Ishikawa (cell line): ENCODE data around the gene GTPBP1.

Source experiments
- CEBPB ChIP-seq: IDR thresholded peaks from 2 replicates; pipeline ENCODE4 v1.6.1; 2012
- CREB1 ChIP-seq: IDR thresholded peaks from 2 replicates; pipeline ENCODE4 v1.6.1; 2012; ENCODE audit warnings: low read depth
- EGR1 ChIP-seq: IDR thresholded peaks from 2 replicates; pipeline ENCODE4 v1.6.1; 2012
- EP300 ChIP-seq: IDR thresholded peaks from 2 replicates; pipeline ENCODE4 v1.6.1; 2012; ENCODE audit warnings: borderline replicate concordance
- FOXM1 ChIP-seq: IDR thresholded peaks from 2 replicates; pipeline ENCODE4 v1.6.1; 2012; ENCODE audit warnings: low read depth, borderline replicate concordance
- MAX ChIP-seq: IDR thresholded peaks from 2 replicates; pipeline ENCODE4 v1.6.1; 2012
- NFIC ChIP-seq: IDR thresholded peaks from 2 replicates; pipeline ENCODE4 v1.6.1; 2012
- RAD21 ChIP-seq: IDR thresholded peaks from 2 replicates; pipeline ENCODE4 v1.6.1; 2012; ENCODE audit warnings: low read depth
- REST ChIP-seq: IDR thresholded peaks from 2 replicates; pipeline ENCODE4 v1.6.1; 2012; ENCODE audit warnings: low read depth, mild to moderate bottlenecking
- TAF1 ChIP-seq: IDR thresholded peaks from 2 replicates; pipeline ENCODE4 v1.6.1; 2012; ENCODE audit warnings: low read depth, mild to moderate bottlenecking
- TCF12 ChIP-seq: IDR thresholded peaks from 2 replicates; pipeline ENCODE4 v1.6.1; 2012; ENCODE audit warnings: low read depth
- TEAD4 ChIP-seq: IDR thresholded peaks from 2 replicates; pipeline ENCODE4 v1.6.1; 2012
- USF1 ChIP-seq: IDR thresholded peaks from 2 replicates; pipeline ENCODE4 v1.6.1; 2012
- YY1 ChIP-seq: IDR thresholded peaks from 2 replicates; pipeline ENCODE4 v1.6.1; 2012; ENCODE audit warnings: low read depth
- ZBTB7A ChIP-seq: IDR thresholded peaks from 2 replicates; pipeline ENCODE4 v1.6.1; 2012; ENCODE audit warnings: low read depth

GTPBP1 gene

GRCh38 chr22:38774496-38775166 lies 68.9 kb downstream of the GTPBP1 start:
- TF ChIP-seq CREB1 (no peak), FOXM1 (no peak), YY1 (no peak), TEAD4 (no peak), REST (no peak), TAF1 (no peak), MAX (no peak)

GRCh38 chr22:38775656-38776055 lies 69.9 kb downstream of the GTPBP1 start:
- no peak for TF ChIP-seq TCF12
- TF ChIP-seq YY1 = no peak
- TF ChIP-seq CEBPB = no peak
- TF ChIP-seq MAX = no peak
- no peak for TF ChIP-seq EP300
- no peak for TF ChIP-seq CREB1
- no peak for TF ChIP-seq RAD21
- no peak for TF ChIP-seq USF1
- TF ChIP-seq TEAD4 = no peak
- no peak for TF ChIP-seq TAF1

GRCh38 chr22:38776086-38776485 lies 70.3 kb downstream of the GTPBP1 start:
- TF ChIP-seq EGR1 = no peak
- no peak for TF ChIP-seq CEBPB

GRCh38 chr22:38777087-38777671 lies 71.4 kb downstream of the GTPBP1 start:
- TF ChIP-seq REST = no peak
- no peak for TF ChIP-seq EGR1
- no peak for TF ChIP-seq FOXM1
- no peak for TF ChIP-seq TEAD4
- no peak for TF ChIP-seq NFIC
- TF ChIP-seq CEBPB = no peak
- no peak for TF ChIP-seq TAF1
- TF ChIP-seq TCF12 = no peak
- no peak for TF ChIP-seq ZBTB7A
- TF ChIP-seq RAD21 = no peak
- no peak for TF ChIP-seq YY1

GRCh38 chr22:38781033-38781432 lies 75.3 kb downstream of the GTPBP1 start:
- no peak for TF ChIP-seq TEAD4
- no peak for TF ChIP-seq ZBTB7A
- no peak for TF ChIP-seq TCF12
- TF ChIP-seq YY1 = no peak
- TF ChIP-seq RAD21 = no peak
- TF ChIP-seq EP300 = no peak
- no peak for TF ChIP-seq EGR1
- TF ChIP-seq TAF1 = no peak
- no peak for TF ChIP-seq CREB1
- TF ChIP-seq USF1 = no peak
- TF ChIP-seq CEBPB = no peak
- no peak for TF ChIP-seq REST
- no peak for TF ChIP-seq FOXM1
- no peak for TF ChIP-seq MAX
- no peak for TF ChIP-seq NFIC
